H1 (cell line): Measurements from ENCODE around the gene ZNF831. TPM values are rescaled to one million over a fixed set of nuclear protein-coding genes. Genes with fewer than 3 reads are reported as not detected.

ENCODE experiments used
- CTCF ChIA-PET: fragments of 300-600 bp; sonication (Branson Sonifier 250); formaldehyde crosslinking; loops from one replicate; lab custom pipeline; 2021; ENCODE audit not compliant: partially characterized antibody; lab: Charles Lee
- POLR2A ChIA-PET: fragments of 300-600 bp; sonication (Branson Sonifier 250); formaldehyde crosslinking; loops from one replicate; lab custom pipeline; 2021; ENCODE audit warnings: inconsistent platforms; ENCODE audit not compliant: partially characterized antibody; lab: Charles Lee
- DNase-seq, 2 experiments: peaks; one replicate each; pipeline versions ENCODE4 v3.0.0 to v3.0.0-alpha.2; 2010 to 2022; ENCODE audit warnings: low spot score in 2 of 2, low read depth in 1 of 2, mixed read lengths in 1 of 2
- FAIRE-seq: peaks from 2 replicates; lab custom pipeline; 2011; peaks lifted over from hg19 to GRCh38; lab: Jason Lieb, UNC
- H2AFZ ChIP-seq: 2 replicates; pipeline ENCODE4 v1.8.1; 2012; ENCODE audit warnings: low read length, inconsistent platforms
- H2AK5ac ChIP-seq: 2 replicates; pipeline ENCODE4 v1.6.1; 2013; ENCODE audit warnings: low read depth, low read length
- H2BK120ac ChIP-seq: replicated peaks from 2 replicates; pipeline ENCODE3; 2013; ENCODE audit warnings: low read depth, low read length, inconsistent platforms
- H2BK12ac ChIP-seq: 2 replicates; pipeline ENCODE4 v1.6.1; 2013; ENCODE audit warnings: low read depth, low read length
- H2BK15ac ChIP-seq: 2 replicates; pipeline ENCODE4 v1.6.1; 2013; ENCODE audit warnings: low read length
- H2BK20ac ChIP-seq: 2 replicates; pipeline ENCODE4 v1.6.1; 2013; ENCODE audit warnings: low read length
- H2BK5ac ChIP-seq: 2 replicates; pipeline ENCODE4 v1.6.1; 2013; ENCODE audit warnings: low read depth, low read length
- H3K14ac ChIP-seq: 2 replicates; pipeline ENCODE4 v1.6.1; 2013; ENCODE audit warnings: inconsistent platforms; ENCODE audit not compliant: insufficient read length
- H3K18ac ChIP-seq: 2 replicates; pipeline ENCODE4 v1.6.1; 2013; ENCODE audit warnings: low read length; ENCODE audit errors: extremely low read depth
- H3K23ac ChIP-seq: 2 replicates; pipeline ENCODE4 v1.6.1; 2013; ENCODE audit warnings: inconsistent platforms; ENCODE audit not compliant: insufficient read length
- H3K23me2 ChIP-seq: 2 replicates; pipeline ENCODE4 v1.6.1; 2013; ENCODE audit warnings: low read depth, low read length
- H3K27ac ChIP-seq: 2 replicates; pipeline ENCODE4 v1.6.1; 2011; ENCODE audit warnings: low read depth, low read length, inconsistent platforms
- H3K27me3 ChIP-seq, 4 experiments: replicated peaks in 1 of 4; 1 replicate in 1 of 4; 2 replicates in 3 of 4; pipeline versions ENCODE4 v1.6.1 to v1.8.1; 2011 to 2013; ENCODE audit warnings: low read length in 3 of 4, mild to moderate bottlenecking in 3 of 4, inconsistent platforms in 2 of 4, mixed read lengths in 2 of 4, moderate library complexity in 1 of 4; ENCODE audit not compliant: control insufficient read depth in 3 of 4, insufficient read depth in 3 of 4; ENCODE audit errors: extremely low read depth in 1 of 4
- H3K36me3 ChIP-seq, 4 experiments: 2 replicates each; pipeline versions ENCODE4 v1.6.1 to v1.8.1; 2011 to 2013; ENCODE audit warnings: mild to moderate bottlenecking in 4 of 4, low read length in 3 of 4, moderate library complexity in 2 of 4, control low read depth in 1 of 4, inconsistent platforms in 1 of 4; ENCODE audit not compliant: insufficient read depth in 4 of 4, control insufficient read depth in 2 of 4
- H3K4ac ChIP-seq: replicated peaks from 2 replicates; pipeline ENCODE3; 2013; ENCODE audit warnings: low read length, low read depth, mixed read lengths, inconsistent platforms; ENCODE audit not compliant: insufficient read length
- H3K4me1 ChIP-seq, 4 experiments: replicated peaks in 1 of 4; 1 replicate in 1 of 4; 2 replicates in 3 of 4; pipeline versions ENCODE4 v1.6.1 to v1.8.1; 2011 to 2013; ENCODE audit warnings: low read length in 3 of 4, inconsistent platforms in 2 of 4, mixed read lengths in 1 of 4; ENCODE audit not compliant: insufficient read depth in 4 of 4, control insufficient read depth in 3 of 4
- H3K4me2 ChIP-seq, 2 experiments: 2 replicates each; pipeline versions ENCODE4 v1.6.1 to v1.8.1; 2011 to 2013; ENCODE audit warnings: low read depth in 2 of 2, low read length in 2 of 2, control low read depth in 1 of 2, inconsistent platforms in 1 of 2, mild to moderate bottlenecking in 1 of 2; ENCODE audit not compliant: insufficient read depth in 1 of 2
- H3K4me3 ChIP-seq, 4 experiments: fragments of 200-600, 300-600 bp in 1 of 4; sonication (generic), shearing (Covaris generic), sonication (Bioruptor Twin) in 1 of 4; 2 replicates each; pipeline versions ENCODE4 v1.5.1 to v1.8.1; 2011 to 2016; ENCODE audit warnings: low read length in 4 of 4, low read depth in 3 of 4, control low read depth in 2 of 4, inconsistent platforms in 2 of 4, mild to moderate bottlenecking in 2 of 4, mixed read lengths in 1 of 4, moderate library complexity in 1 of 4; ENCODE audit not compliant: insufficient read depth in 2 of 4; ENCODE audit errors: extremely low read depth in 1 of 4
- H3K56ac ChIP-seq: replicated peaks from 2 replicates; pipeline ENCODE3; 2013; ENCODE audit warnings: low read depth, mild to moderate bottlenecking, mixed read lengths, low read length, inconsistent platforms; ENCODE audit not compliant: insufficient read length
- H3K79me1 ChIP-seq: 2 replicates; pipeline ENCODE4 v1.6.1; 2013; ENCODE audit warnings: low read depth, low read length, control low read depth
- H3K79me2 ChIP-seq, 2 experiments: 2 replicates each; pipeline versions ENCODE4 v1.6.1 to v1.8.1; 2012 to 2013; ENCODE audit warnings: low read length in 2 of 2, mild to moderate bottlenecking in 2 of 2, inconsistent platforms in 1 of 2; ENCODE audit not compliant: insufficient read depth in 2 of 2, control insufficient read depth in 1 of 2
- H3K9ac ChIP-seq, 4 experiments: replicated peaks in 1 of 4; 1 replicate in 1 of 4; 2 replicates in 3 of 4; pipeline versions ENCODE4 v1.6.1 to v1.8.1; 2011 to 2013; ENCODE audit warnings: low read depth in 3 of 4, low read length in 3 of 4, control low read depth in 2 of 4, mild to moderate bottlenecking in 2 of 4, moderate library complexity in 2 of 4, inconsistent platforms in 1 of 4; ENCODE audit errors: extremely low read depth in 1 of 4
- H3K9me3 ChIP-seq, 2 experiments: 2 replicates each; pipeline versions ENCODE4 v1.6.1 to v1.8.1; 2012 to 2013; ENCODE audit warnings: mild to moderate bottlenecking in 2 of 2, moderate library complexity in 2 of 2, control low read depth in 1 of 2, inconsistent platforms in 1 of 2, low read depth in 1 of 2, low read length in 1 of 2, mixed read lengths in 1 of 2; ENCODE audit not compliant: insufficient read depth in 2 of 2
- H4K20me1 ChIP-seq, 2 experiments: replicated peaks in 1 of 2; 2 replicates each; pipeline versions ENCODE3 to v1.8.1; 2011 to 2013; ENCODE audit warnings: inconsistent platforms in 2 of 2, low read length in 2 of 2, mild to moderate bottlenecking in 1 of 2; ENCODE audit not compliant: insufficient read depth in 2 of 2, control insufficient read depth in 1 of 2
- H4K5ac ChIP-seq: 2 replicates; pipeline ENCODE4 v1.6.1; 2013; ENCODE audit warnings: low read length, low read depth, mixed read lengths, inconsistent platforms; ENCODE audit not compliant: insufficient read length
- H4K8ac ChIP-seq: 2 replicates; pipeline ENCODE4 v1.8.0; 2013; ENCODE audit warnings: mild to moderate bottlenecking, moderate library complexity, low read length, inconsistent platforms; ENCODE audit not compliant: insufficient read depth; ENCODE audit errors: extremely low read depth
- H4K91ac ChIP-seq: replicated peaks from 2 replicates; pipeline ENCODE3; 2013; ENCODE audit warnings: low read length, mixed read lengths, inconsistent platforms; ENCODE audit not compliant: insufficient read length
- ASH2L ChIP-seq: fragments of 200-600, 300-600 bp; sonication (generic); IDR thresholded peaks from one replicate; pipeline ENCODE4 v1.7.1; 2017; ENCODE audit warnings: low read length
- BCL11A ChIP-seq, 2 experiments: IDR thresholded peaks; one replicate each; pipeline ENCODE4 v1.6.1; 2011; ENCODE audit warnings: low read depth in 2 of 2, low read length in 2 of 2, mild to moderate bottlenecking in 2 of 2
- CREB1 ChIP-seq: IDR thresholded peaks from 2 replicates; pipeline ENCODE4 v1.6.1; 2012; ENCODE audit warnings: inconsistent platforms
- CTBP2 ChIP-seq: IDR thresholded peaks from 2 replicates; pipeline ENCODE4 v1.7.0; 2011; ENCODE audit warnings: borderline replicate concordance, mild to moderate bottlenecking, moderate library complexity, mixed read lengths, low read length; ENCODE audit not compliant: insufficient read depth, insufficient read length
- EGR1 ChIP-seq: IDR thresholded peaks from 2 replicates; pipeline ENCODE4 v1.6.1; 2011; ENCODE audit warnings: low read depth, low read length, borderline replicate concordance
- MAFK ChIP-seq: IDR thresholded peaks from 2 replicates; pipeline ENCODE4 v1.6.1; 2012; ENCODE audit warnings: low read depth, mild to moderate bottlenecking, improper control_type of control experiment, low read length
- POU5F1 ChIP-seq: IDR thresholded peaks from 2 replicates; pipeline ENCODE4 v1.6.1; 2011; ENCODE audit warnings: low read depth, mild to moderate bottlenecking, low read length, moderate library complexity
- SIN3A ChIP-seq, 2 experiments: IDR thresholded peaks in 1 of 2; conservative IDR thresholded peaks in 1 of 2; 2 replicates each; pipeline ENCODE4 v1.6.1; 2011 to 2012; ENCODE audit warnings: low read length in 2 of 2, improper control_type of control experiment in 1 of 2, low read depth in 1 of 2, mild to moderate bottlenecking in 1 of 2
- TBP ChIP-seq: IDR thresholded peaks from 2 replicates; pipeline ENCODE4 v1.6.1; 2011; ENCODE audit warnings: low read depth, low read length, improper control_type of control experiment
- TEAD4 ChIP-seq: IDR thresholded peaks from 2 replicates; pipeline ENCODE4 v1.6.1; 2012; ENCODE audit warnings: low read depth, low read length, inconsistent platforms, mixed read lengths
- YY1 ChIP-seq: IDR thresholded peaks from 2 replicates; pipeline ENCODE4 v1.6.1; 2011; ENCODE audit warnings: low read depth, mild to moderate bottlenecking, low read length
- WGBS, 2 experiments: shearing (Covaris generic) in 1 of 2; methylation state at CpG; one replicate each; pipeline versions ENCODE4 v1.1.6 to v1.1.7; 2013 to 2015; ENCODE audit warnings: low lambda C conversion rate in 2 of 2, mixed read lengths in 2 of 2, inconsistent platforms in 1 of 2, low coverage in 1 of 2, missing lambda C conversion rate in 1 of 2; ENCODE audit not compliant: insufficient replicate concordance in 2 of 2, insufficient coverage in 1 of 2, insufficient read length in 1 of 2; ENCODE audit errors: extremely low coverage in 1 of 2, missing lambda C conversion rate in 1 of 2; 5-methylcytosine and 5-hydroxymethylcytosine counted together
- polyA plus RNA-seq, 7 experiments: library from polyadenylated mRNA; depleted of rRNA in 3 of 7; stranded (reverse) in 5 of 7; unstranded in 2 of 7; fragments of >200 nt in 5 of 7; fragments of 200-250 nt in 2 of 7; gene quantifications; 1 replicate in 5 of 7; 2 replicates in 1 of 7; 4 replicates in 1 of 7; pipeline versions ENCODE4 v1.2.1 to v1.2.3, GENCODE V29; 2011 to 2013; ENCODE audit warnings: missing spikeins in 2 of 7, mixed read lengths in 2 of 7
- total RNA-seq: library from RNA; stranded (reverse); fragmentation: NEBNext Ultra II Directional; extraction: Animal tissue kit (Norgen Biotek cat#: 25700); gene quantifications from 2 replicates; pipeline ENCODE4 v1.2.1, GENCODE V29; 2021
- TF ChIP-seq, protein P1 (sequence below), 3 experiments: IDR thresholded peaks; 1 replicate in 2 of 3; 2 replicates in 1 of 3; pipeline versions ENCODE4 v1.5.1 to v1.6.1; 2011; ENCODE audit warnings: low read length in 3 of 3, mild to moderate bottlenecking in 3 of 3, inconsistent platforms in 2 of 3, low read depth in 1 of 3, moderate library complexity in 1 of 3; ENCODE audit not compliant: insufficient read depth in 1 of 3; ENCODE audit errors: control extremely low read depth in 1 of 3

The ZNF831 gene
- total and polyA plus RNA-seq, 2 of the 8 experiments (the other 6 are each of a cell fraction or from before 2014, with no cell fraction given) = not detected

GRCh38 chr20:59139998-59140397, 23.6 kb upstream of the ZNF831 start:
- Histone ChIP-seq H3K23me2 (no peaks in the 10 kb centered on the region), H2AK5ac (no peak overlapping the region), H3K36me3 (no peaks in the 10 kb centered on the region), H2BK20ac (no peak overlapping the region), H4K20me1 (no peaks in the 10 kb centered on the region), H2BK120ac (no peak overlapping the region), H3K14ac (no peak overlapping the region), H3K27me3 (no peaks in the 10 kb centered on the region; a peak in 1 of 7 replicates), H2BK12ac (no peak overlapping the region), H3K9me3 (peaks cover 23 to 24% of the 10 kb centered on the region in 2 experiments), H2AFZ (no peak overlapping the region), H2BK5ac (no peak overlapping the region), H3K4me1 (no peaks in the 10 kb centered on the region), H3K56ac (no peak overlapping the region), H3K79me2 (no peaks in the 10 kb centered on the region), H4K8ac (no peak overlapping the region), H3K23ac (no peak overlapping the region), H2BK15ac (no peak overlapping the region), H4K5ac (no peak overlapping the region), H3K4me2 (no peak overlapping the region), H3K4me3 (no peak overlapping the region), H4K91ac (no peak overlapping the region), H3K4ac (no peak overlapping the region), H3K27ac (no peak overlapping the region), H3K79me1 (no peaks in the 10 kb centered on the region), H3K18ac (no peak overlapping the region), H3K9ac (no peak overlapping the region)
- ChIA-PET CTCF (no interaction called here), POLR2A (no interaction called here)
- DNase-seq (no peak), FAIRE-seq (no peak)
- 96% methylated on average over 1 of the region's 1 CpG; no CpG with 5 or more reads in 1 of the 2 experiments for WGBS, 2 experiments
- no peak for TF ChIP-seq TEAD4
- no peak for TF ChIP-seq TBP
- TF ChIP-seq, protein P1, sequence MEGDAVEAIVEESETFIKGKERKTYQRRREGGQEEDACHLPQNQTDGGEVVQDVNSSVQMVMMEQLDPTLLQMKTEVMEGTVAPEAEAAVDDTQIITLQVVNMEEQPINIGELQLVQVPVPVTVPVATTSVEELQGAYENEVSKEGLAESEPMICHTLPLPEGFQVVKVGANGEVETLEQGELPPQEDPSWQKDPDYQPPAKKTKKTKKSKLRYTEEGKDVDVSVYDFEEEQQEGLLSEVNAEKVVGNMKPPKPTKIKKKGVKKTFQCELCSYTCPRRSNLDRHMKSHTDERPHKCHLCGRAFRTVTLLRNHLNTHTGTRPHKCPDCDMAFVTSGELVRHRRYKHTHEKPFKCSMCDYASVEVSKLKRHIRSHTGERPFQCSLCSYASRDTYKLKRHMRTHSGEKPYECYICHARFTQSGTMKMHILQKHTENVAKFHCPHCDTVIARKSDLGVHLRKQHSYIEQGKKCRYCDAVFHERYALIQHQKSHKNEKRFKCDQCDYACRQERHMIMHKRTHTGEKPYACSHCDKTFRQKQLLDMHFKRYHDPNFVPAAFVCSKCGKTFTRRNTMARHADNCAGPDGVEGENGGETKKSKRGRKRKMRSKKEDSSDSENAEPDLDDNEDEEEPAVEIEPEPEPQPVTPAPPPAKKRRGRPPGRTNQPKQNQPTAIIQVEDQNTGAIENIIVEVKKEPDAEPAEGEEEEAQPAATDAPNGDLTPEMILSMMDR (IDR thresholded peaks at IDR 0.05; ENCODE audit: control extremely low read depth in 1 of 3, insufficient read depth in 1 of 3, low read depth in 1 of 3, low read length in 3 of 3) = no peak
- no peak for TF ChIP-seq POU5F1
- TF ChIP-seq MAFK = no peak
- TF ChIP-seq BCL11A (IDR thresholded peaks at IDR 0.05; ENCODE audit: low read depth in 2 of 2, low read length in 2 of 2) = no peak
- TF ChIP-seq SIN3A (conservative IDR thresholded peaks at IDR 0.05 in 1 of 2, IDR thresholded peaks at IDR 0.05 in 1 of 2; ENCODE audit: low read depth in 1 of 2, low read length in 2 of 2) = no peak
- no peak for TF ChIP-seq YY1
- no peak for TF ChIP-seq CREB1
- no peak for TF ChIP-seq ASH2L
- no peak for TF ChIP-seq EGR1
- TF ChIP-seq CTBP2 = no peak
